HG03139 (cell line): Measurements from ENCODE around the gene ZNF516.

Source experiments
- ATAC-seq: cut with Tn5 transposase; IDR thresholded peaks from one replicate; pipeline ENCODE4 v1.9.1; 2021; ENCODE audit not compliant: unreplicated experiment

The ZNF516 gene

GRCh38 chr18:76368976-76369375, 126.1 kb downstream of the ZNF516 start:
- no peak for ATAC-seq

GRCh38 chr18:76368271-76368670, 126.8 kb downstream of the ZNF516 start:
- ATAC-seq: no peak

GRCh38 chr18:76367168-76368125, 127.6 kb downstream of the ZNF516 start:
- ATAC-seq: no peak

- no peak for ATAC-seq
These were observed 129.5 kb downstream of the ZNF516 start for GRCh38 chr18:76365561-76365960.

GRCh38 chr18:76364282-76365259, 130.5 kb downstream of the ZNF516 start:
- peak; percentile 87 for ATAC-seq

- no peak for ATAC-seq
These were observed 131.5 kb downstream of the ZNF516 start for GRCh38 chr18:76363436-76364120.

- ATAC-seq: no peak
These were observed 132.4 kb downstream of the ZNF516 start for GRCh38 chr18:76362676-76363075.

GRCh38 chr18:76361219-76361618, 133.8 kb downstream of the ZNF516 start:
- ATAC-seq: no peak

GRCh38 chr18:76359909-76360308, 135.1 kb downstream of the ZNF516 start:
- no peak for ATAC-seq

- ATAC-seq: no peak
These were observed 136.3 kb downstream of the ZNF516 start for GRCh38 chr18:76358774-76359173.

- no peak for ATAC-seq
These were observed 137.3 kb downstream of the ZNF516 start for GRCh38 chr18:76357585-76358260.

- no peak for ATAC-seq
These were observed 137.9 kb downstream of the ZNF516 start for GRCh38 chr18:76357174-76357573.

- no peak for ATAC-seq
These were observed 138.4 kb downstream of the ZNF516 start for GRCh38 chr18:76356666-76357065.

- ATAC-seq: no peak
These were observed 140.7 kb downstream of the ZNF516 start for GRCh38 chr18:76354348-76354747.

GRCh38 chr18:76353500-76353899, 141.5 kb downstream of the ZNF516 start:
- ATAC-seq: no peak

GRCh38 chr18:76353046-76353445, 142.0 kb downstream of the ZNF516 start:
- ATAC-seq: no peak

GRCh38 chr18:76351961-76352581, 143.0 kb downstream of the ZNF516 start:
- no peak for ATAC-seq

GRCh38 chr18:76350134-76351025, 144.7 kb downstream of the ZNF516 start:
- no peak for ATAC-seq
